AG04449 (cell line): ENCODE results near the gene IL15.
A peak's percentile ranks its signal among the peaks of the same experiment; 100 is the strongest.

ENCODE experiments used
- CTCF ChIA-PET: fragments of 350-600 bp; formaldehyde crosslinking; extraction: SDS; loops from one replicate; lab custom pipeline; 2021; ENCODE audit warnings: antibody characterized with exemption; lab: Yijun Ruan, JAX
- POLR2A ChIA-PET: fragments of 400-600, 350-600 bp; formaldehyde crosslinking; extraction: SDS; loops from one replicate; lab custom pipeline; 2020; ENCODE audit warnings: antibody characterized with exemption, inconsistent platforms; lab: Yijun Ruan, JAX
- DNase-seq: peaks from one replicate; pipeline ENCODE4 v3.0.0-alpha.2; 2010; ENCODE audit warnings: low read depth, low spot score
- H3K4me3 ChIP-seq: 2 replicates; pipeline ENCODE4 v1.5.1; 2011; ENCODE audit warnings: low read depth, mild to moderate bottlenecking, control low read depth, low read length
- CTCF ChIP-seq: IDR thresholded peaks from one replicate; pipeline ENCODE4 v1.5.1; 2011; ENCODE audit warnings: mild to moderate bottlenecking, moderate library complexity, low read length, control low read depth, inconsistent platforms; ENCODE audit not compliant: insufficient read depth; ENCODE audit errors: missing control alignments

The IL15 gene

DNA sequence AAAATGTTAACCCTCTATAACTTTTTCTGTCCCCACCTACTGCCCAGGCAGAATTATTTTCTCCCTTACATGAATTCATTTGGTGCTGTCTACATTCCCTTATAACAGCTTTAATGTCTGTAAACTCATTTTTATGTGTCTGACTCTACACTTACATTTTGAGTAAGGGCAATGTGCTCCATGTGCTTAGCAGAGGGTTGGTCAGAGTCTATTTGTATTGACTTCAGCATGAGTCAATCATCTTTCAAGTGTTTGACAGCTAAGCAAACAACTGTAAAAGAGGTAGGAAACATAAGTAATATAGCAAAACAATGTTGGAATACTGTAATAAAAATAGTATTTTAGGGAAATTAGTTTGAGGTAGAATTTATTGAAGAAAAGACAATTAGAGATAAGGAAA, 6.3 kb downstream of the IL15 start:
- no peak for TF ChIP-seq CTCF
- CTCF ChIA-PET, result interaction anchor here (2.0 kb wide), 1 partner anchor 296 kb away, joined by 5 read pairs; no protein-coding TSS in a partner anchor
- H3K4me3 ChIP-seq, result no peak overlapping the region
- DNase-seq, result no peak
- POLR2A ChIA-PET, result no interaction called here

- ChIA-PET POLR2A (no interaction called here), CTCF (interaction anchor here (0.8 to 2.0 kb wide), 2 partner anchors 115 to 297 kb away, joined by 3 to 5 read pairs; no protein-coding TSS in a partner anchor)
- peak; percentile 45 for DNase-seq
- TF ChIP-seq CTCF, result no peak
- H3K4me3 ChIP-seq, result no peak overlapping the region
Observed at GRCh38 chr4:141643557-141643956, 7.2 kb downstream of the IL15 start.

GRCh38 chr4:141645611-141646340, 9.4 kb downstream of the IL15 start:
- peak; percentile 85 for DNase-seq
- no peak for TF ChIP-seq CTCF
- POLR2A ChIA-PET, result no interaction called here

DNA sequence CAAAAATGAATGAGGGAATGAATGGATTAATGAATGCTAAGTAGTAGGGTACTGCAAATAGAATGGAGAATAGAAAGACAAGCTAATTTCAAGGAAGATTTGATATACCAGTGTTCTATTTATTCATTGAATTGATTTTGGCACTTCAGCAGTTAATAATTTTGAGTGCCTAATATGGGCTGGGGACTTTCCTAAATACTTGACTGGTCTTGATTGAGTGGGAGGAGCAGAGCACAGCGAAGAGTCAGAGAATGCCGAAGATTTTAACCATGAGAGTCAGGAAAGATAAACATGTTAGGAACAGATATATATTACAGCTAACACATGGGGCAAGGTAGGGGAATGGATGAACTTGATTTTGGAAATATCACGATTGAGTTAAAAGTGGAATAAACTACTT, 10.6 kb downstream of the IL15 start:
- TF ChIP-seq CTCF, result no peak
- no peak overlapping the region for H3K4me3 ChIP-seq
- ChIA-PET POLR2A (no interaction called here), CTCF (interaction anchor here (2.3 kb wide), 1 partner anchor 301 kb away, joined by 10 read pairs; no protein-coding TSS in a partner anchor)
- DNase-seq, result no peak

More at GRCh38 chr4:141645611-141646340, 9.4 kb downstream of the IL15 start:
- CTCF ChIA-PET, result interaction anchor here (2.3 kb wide), 1 partner anchor 299 kb away, joined by 10 read pairs; no protein-coding TSS in a partner anchor
- no peak overlapping the region for H3K4me3 ChIP-seq

DNA sequence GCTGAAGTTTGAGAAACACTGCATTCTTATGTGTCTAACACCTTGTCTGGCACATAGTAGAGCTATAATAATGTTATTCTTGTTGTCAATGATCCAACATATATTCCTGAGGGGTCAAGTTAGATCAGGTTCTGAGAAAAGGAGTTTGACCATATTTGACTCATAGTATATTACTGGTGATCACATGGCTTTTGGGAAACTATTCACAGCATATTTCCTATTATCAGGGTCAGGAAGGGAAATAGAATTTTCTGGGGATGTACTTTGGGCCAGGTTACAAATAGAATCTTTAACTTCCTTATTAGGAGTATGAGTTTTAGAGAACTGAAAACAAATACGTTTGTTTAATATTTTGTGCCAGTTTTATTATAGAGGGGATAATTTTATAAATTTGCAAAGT, 11.6 kb downstream of the IL15 start:
- ChIA-PET CTCF (interaction anchor here (2.3 kb wide), 1 partner anchor 302 kb away, joined by 10 read pairs; no protein-coding TSS in a partner anchor), POLR2A (no interaction called here)
- no peak for TF ChIP-seq CTCF
- DNase-seq, result no peak
- H3K4me3 ChIP-seq, result no peak overlapping the region

GRCh38 chr4:141652161-141652778, 15.9 kb downstream of the IL15 start:
- peak; percentile 65 for DNase-seq
- no peak for TF ChIP-seq CTCF
- CTCF ChIA-PET, result interaction anchor here (1.0 to 1.2 kb wide), 2 partner anchors 36 to 305 kb away, joined by 3 to 7 read pairs; no protein-coding TSS in a partner anchor
- POLR2A ChIA-PET, result no interaction called here
- no peak overlapping the region for H3K4me3 ChIP-seq
